ENCODE measurements around the gene RIN3. TPM values are rescaled to one million over a fixed set of nuclear protein-coding genes. Genes with fewer than 3 reads are reported as not detected.

Gene RIN3
- total RNA-seq, 1 donor from 2014 or later = 6.9 TPM

- H3K36me3 Mint-ChIP-seq (ENCODE audit: insufficient read depth) = no peaks in the 10 kb centered on the region
- TF ChIP-seq CTCF (IDR thresholded peaks at IDR 0.05; ENCODE audit: unreplicated experiment) = no peak
- H3K9me3 Mint-ChIP-seq (ENCODE audit: low read depth) = no peaks in the 10 kb centered on the region
- no peak for DNase-seq (ENCODE audit: low spot score, unreplicated experiment)
- H3K4me1 Mint-ChIP-seq (ENCODE audit: low read depth) = no peaks in the 10 kb centered on the region
- H3K27me3 Mint-ChIP-seq = no peaks in the 10 kb centered on the region
- H3K4me3 Mint-ChIP-seq (ENCODE audit: low read depth) = no peak overlapping the region
- no peak overlapping the region for H3K27ac Mint-ChIP-seq
Measured at GRCh38 chr14:92558319-92558718, 44.7 kb downstream of the RIN3 start.

- Mint-ChIP-seq H3K27me3 (no peaks in the 10 kb centered on the region), H3K4me1 (ENCODE audit: low read depth) (no peaks in the 10 kb centered on the region), H3K27ac (no peak overlapping the region), H3K4me3 (ENCODE audit: low read depth) (no peak overlapping the region), H3K9me3 (ENCODE audit: low read depth) (no peaks in the 10 kb centered on the region), H3K36me3 (ENCODE audit: insufficient read depth) (no peaks in the 10 kb centered on the region)
- DNase-seq (ENCODE audit: low spot score, unreplicated experiment) = no peak
- no peak for TF ChIP-seq CTCF (IDR thresholded peaks at IDR 0.05; ENCODE audit: unreplicated experiment)
Measured at GRCh38 chr14:92559486-92559885, 45.9 kb downstream of the RIN3 start.

GRCh38 chr14:92560106-92560865 is 46.7 kb downstream of the RIN3 start:
- no peak for DNase-seq (ENCODE audit: low spot score, unreplicated experiment)
- Mint-ChIP-seq H3K36me3 (ENCODE audit: insufficient read depth) (no peaks in the 10 kb centered on the region), H3K27ac (no peak overlapping the region), H3K9me3 (ENCODE audit: low read depth) (no peaks in the 10 kb centered on the region), H3K4me1 (ENCODE audit: low read depth) (no peaks in the 10 kb centered on the region), H3K4me3 (ENCODE audit: low read depth) (no peak overlapping the region), H3K27me3 (no peaks in the 10 kb centered on the region)
- no peak for TF ChIP-seq CTCF (IDR thresholded peaks at IDR 0.05; ENCODE audit: unreplicated experiment)

GRCh38 chr14:92561906-92562479 is 48.4 kb downstream of the RIN3 start:
- Mint-ChIP-seq H3K4me1 (ENCODE audit: low read depth) (peaks cover 4% of the 10 kb centered on the region), H3K36me3 (ENCODE audit: insufficient read depth) (peaks cover under 1% of the 10 kb centered on the region), H3K27me3 (no peaks in the 10 kb centered on the region), H3K4me3 (ENCODE audit: low read depth) (no peak overlapping the region), H3K9me3 (ENCODE audit: low read depth) (no peaks in the 10 kb centered on the region), H3K27ac (no peak overlapping the region)
- TF ChIP-seq CTCF (IDR thresholded peaks at IDR 0.05; ENCODE audit: unreplicated experiment) = no peak
- DNase-seq (ENCODE audit: low spot score, unreplicated experiment) = no peak

GRCh38 chr14:92563359-92563758 is 49.8 kb downstream of the RIN3 start:
- TF ChIP-seq CTCF (IDR thresholded peaks at IDR 0.05; ENCODE audit: unreplicated experiment) = no peak
- H3K27ac Mint-ChIP-seq = no peak overlapping the region

More at GRCh38 chr14:92563359-92563758, 49.8 kb downstream of the RIN3 start:
- Mint-ChIP-seq H3K36me3 (ENCODE audit: insufficient read depth) (peaks cover 7% of the 10 kb centered on the region), H3K9me3 (ENCODE audit: low read depth) (no peaks in the 10 kb centered on the region), H3K4me3 (ENCODE audit: low read depth) (no peak overlapping the region), H3K4me1 (ENCODE audit: low read depth) (peaks cover 4% of the 10 kb centered on the region), H3K27me3 (no peaks in the 10 kb centered on the region)
- no peak for DNase-seq (ENCODE audit: low spot score, unreplicated experiment)

All from progenitor cell of endocrine pancreas (in vitro differentiated cells).